Right atrium auricular region (tissue), 2 donors: ENCODE data around the gene RACK1. TPM values are rescaled to one million over a fixed set of nuclear protein-coding genes. Genes with fewer than 3 reads are reported as not detected.

Experiments used
- DNase-seq: peaks from one replicate; pipeline ENCODE4 v3.0.0-alpha.2; 2019; ENCODE audit warnings: low spot score
- H3K27ac ChIP-seq, 2 donors: fragments of 200-600 bp; sonication (generic); 1 replicate in 1 of 2; 2 replicates in 1 of 2; pipeline ENCODE4 v1.5.1; 2016 to 2019
- H3K27me3 ChIP-seq, 2 donors: fragments of 200-600 bp; sonication (generic); one replicate each; pipeline versions ENCODE4 v1.5.1 to v1.6.0; 2017 to 2019
- H3K36me3 ChIP-seq: fragments of 200-600 bp; sonication (generic); one replicate; pipeline ENCODE4 v1.5.1; 2016
- H3K4me1 ChIP-seq, 2 donors: fragments of 200-600 bp; sonication (generic); one replicate each; pipeline versions ENCODE4 v1.5.1 to v1.6.0; 2017 to 2019
- H3K4me3 ChIP-seq, 2 donors: fragments of 200-600 bp; sonication (generic); 1 replicate in 1 of 2; 2 replicates in 1 of 2; pipeline ENCODE4 v1.5.1; 2017 to 2019; ENCODE audit warnings: mild to moderate bottlenecking in 1 of 2, moderate library complexity in 1 of 2
- H3K9me3 ChIP-seq, 2 donors: fragments of 200-600 bp; sonication (generic); one replicate each; pipeline ENCODE4 v1.5.1; 2019
- CTCF ChIP-seq, 2 donors: fragments of 200-600 bp; sonication (generic); IDR thresholded peaks; one replicate each; pipeline ENCODE4 v1.5.1; 2019; ENCODE audit warnings: antibody characterized with exemption in 2 of 2
- microRNA-seq, 2 donors: library from miRNA; unstranded; fragments of <30 nt; microRNA quantifications; one replicate each; pipeline ENCODE4, GENCODE V29; 2016 to 2017; ENCODE audit warnings: borderline number of aligned reads in 2 of 2, borderline replicate concordance in 1 of 2
- total RNA-seq, 2 donors: library from RNA; depleted of rRNA; stranded (reverse); fragments of >200 nt; gene quantifications; one replicate each; pipeline ENCODE4 v1.1.0, GENCODE V29; 2016

The RACK1 gene
- total RNA-seq, 2 donors from 2014 or later, result 1,155 to 1,413 TPM

- H3K9me3 ChIP-seq, result no peaks in the 10 kb centered on the region
- no peaks in the 10 kb centered on the region for H3K27me3 ChIP-seq
- H3K36me3 ChIP-seq, result no peaks in the 10 kb centered on the region
- TF ChIP-seq CTCF (IDR thresholded peaks at IDR 0.05), result no peak
- peak overlapping the region; percentile 66 to 68 for H3K4me3 ChIP-seq
- H3K4me1 ChIP-seq, result peaks cover 0 to 42% of the 10 kb centered on the region in 2 donors
- H3K27ac ChIP-seq, result peak overlapping the region; percentile 93 to 94
- DNase-seq, result peak; percentile 91
Measured at GRCh38 chr5:181188700-181189362, 54.9 kb downstream of the RACK1 start.

- Histone ChIP-seq H3K4me3 (peak overlapping the region; percentile 66 to 68), H3K36me3 (no peaks in the 10 kb centered on the region), H3K9me3 (no peaks in the 10 kb centered on the region), H3K4me1 (peaks cover 0 to 44% of the 10 kb centered on the region in 2 donors), H3K27ac (peak overlapping the region; percentile 93 to 94), H3K27me3 (no peaks in the 10 kb centered on the region)
- DNase-seq, result peak; percentile 84
- peak in 1 of 2 donors; percentile 10 for TF ChIP-seq CTCF (IDR thresholded peaks at IDR 0.05)
Measured at GRCh38 chr5:181187500-181188213, 56.0 kb downstream of the RACK1 start.

GRCh38 chr5:181186986-181187499 lies 56.7 kb downstream of the RACK1 start:
- Histone ChIP-seq H3K27ac (peak overlapping the region in 1 of 2 donors; percentile 94), H3K27me3 (no peaks in the 10 kb centered on the region), H3K4me1 (peaks cover 0 to 44% of the 10 kb centered on the region in 2 donors), H3K36me3 (no peaks in the 10 kb centered on the region), H3K9me3 (no peaks in the 10 kb centered on the region), H3K4me3 (no peak overlapping the region)
- no peak for DNase-seq
- no peak for TF ChIP-seq CTCF (IDR thresholded peaks at IDR 0.05)

Small RNA genes lying within 50 kb of the gene (microRNA-seq; reads per million reads assigned to microRNA genes)
- gene MIR4638, result 0 to 0.71 reads per million in 2 donors

Other genes starting within 250 kb of the RACK1 start
- gene BTNL9, start 203.6 kb downstream of the RACK1 start, total RNA-seq, result 10 to 100 TPM in 1 of 2 donors, 1 to 10 TPM in 1; 5.3 to 23.5 TPM
- not detected for gene OR2V1, start 112.7 kb downstream of the RACK1 start, total RNA-seq
- not detected for gene OR2V2, start 96.3 kb downstream of the RACK1 start, total RNA-seq
- 1 to 10 TPM; 4.1 to 7.7 TPM for gene TRIM7, start 38.7 kb downstream of the RACK1 start, total RNA-seq
- gene TRIM41, start 20.6 kb downstream of the RACK1 start, total RNA-seq, result 10 to 100 TPM; 10.0 to 11.2 TPM
- 1 to 10 TPM; 4.4 to 9.1 TPM for gene TRIM52, start 17.2 kb upstream of the RACK1 start, total RNA-seq
- not detected for gene OR4F3, start 123.4 kb upstream of the RACK1 start, total RNA-seq